Measurements from ENCODE around the gene SPPL2B.

- TF ChIP-seq CTCF (IDR thresholded peaks at IDR 0.05), result no peak
- no peak for TF ChIP-seq POLR2A (IDR thresholded peaks at IDR 0.05)
- no peak for TF ChIP-seq POLR2AphosphoS5 (IDR thresholded peaks at IDR 0.05; ENCODE audit: insufficient read depth in 1 of 2, low read depth in 1 of 2)
Observed at GRCh38 chr19:2392366-2392765, 63.9 kb downstream of the SPPL2B start.
